SK-N-MC (cell line): ENCODE data around the gene SPRED3.

Experiments
- EZH2 ChIP-seq: fragments of 200-600 bp; sonication (generic); IDR thresholded peaks from one replicate; pipeline ENCODE4 v1.6.1; 2017; ENCODE audit warnings: antibody characterized with exemption
- POLR2AphosphoS5 ChIP-seq: IDR thresholded peaks from 2 replicates; pipeline ENCODE4 v1.6.1; 2012; ENCODE audit warnings: mild to moderate bottlenecking, low read depth, low read length, borderline replicate concordance

DNA sequence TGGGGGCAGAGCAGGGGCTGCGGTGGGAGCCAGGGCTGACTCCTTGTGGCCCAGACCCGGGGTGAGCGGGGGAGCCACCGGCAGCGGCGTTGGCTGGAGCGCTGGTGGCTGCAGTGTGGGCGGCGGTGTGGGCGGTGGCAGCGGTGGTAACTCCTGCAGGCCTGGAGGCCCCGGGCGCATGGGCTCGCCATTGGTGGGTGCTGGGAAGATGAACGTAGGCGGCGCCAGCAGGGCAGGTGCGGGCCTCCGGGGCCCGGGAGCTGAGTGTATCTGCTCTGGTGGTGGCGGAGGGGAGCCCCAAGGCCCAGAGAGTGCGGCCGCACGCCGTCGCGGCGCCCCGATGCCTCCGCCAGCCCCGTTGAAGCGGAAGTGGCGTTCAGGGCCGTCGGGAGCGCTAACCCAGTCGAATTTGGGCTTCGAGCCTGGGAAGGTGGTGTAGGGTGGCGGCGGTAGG, 2.7 kb upstream of the SPRED3 start:
- TF ChIP-seq POLR2AphosphoS5 = no peak
- no peak for TF ChIP-seq EZH2
